Heart left ventricle (tissue), 16 donors: Measurements from ENCODE around the gene KHDC4. TPM values are rescaled to one million over a fixed set of nuclear protein-coding genes. Genes with fewer than 3 reads are reported as not detected.

Experiments used
- ATAC-seq, 4 donors: fragments of 200-7000 bp; cut with Tn5 transposase; one replicate each; pipeline ENCODE4 v1.9.1; 2020 to 2022; ENCODE audit warnings: moderate library complexity in 4 of 4, mild to moderate bottlenecking in 3 of 4, moderate number of reproducible peaks in 1 of 4
- DNase-seq, 5 donors: peaks; one replicate each; pipeline ENCODE4 v3.0.0-alpha.2; 2020
- H3K27ac ChIP-seq, 12 donors: fragments of 200-600 bp; sonication (generic) in 4 of 12; one replicate each; pipeline versions ENCODE4 v1.5.0 to v1.8.0; 2016 to 2022; ENCODE audit warnings: mild to moderate bottlenecking in 2 of 12
- H3K27me3 ChIP-seq, 9 donors: fragments of 200-600 bp; sonication (generic) in 2 of 9; one replicate each; pipeline versions ENCODE4 v1.5.1 to v1.8.0; 2016 to 2022; ENCODE audit warnings: mild to moderate bottlenecking in 3 of 9
- H3K36me3 ChIP-seq, 9 donors: fragments of 200-600 bp; sonication (generic) in 2 of 9; one replicate each; pipeline versions ENCODE4 v1.5.0 to v1.8.0; 2018 to 2022; ENCODE audit warnings: mild to moderate bottlenecking in 2 of 9
- H3K4me1 ChIP-seq, 12 donors: fragments of 200-600 bp; sonication (generic) in 4 of 12; one replicate each; pipeline versions ENCODE4 v1.5.0 to v1.8.0; 2016 to 2022; ENCODE audit warnings: mild to moderate bottlenecking in 3 of 12
- H3K4me3 ChIP-seq, 12 donors: fragments of 200-600 bp; sonication (generic) in 4 of 12; one replicate each; pipeline versions ENCODE4 v1.5.0 to v1.8.0; 2017 to 2022; ENCODE audit warnings: mild to moderate bottlenecking in 9 of 12, moderate library complexity in 4 of 12
- H3K9me3 ChIP-seq, 12 donors: fragments of 200-600 bp; sonication (generic) in 4 of 12; one replicate each; pipeline versions ENCODE4 v1.5.0 to v1.8.0; 2016 to 2022; ENCODE audit warnings: mild to moderate bottlenecking in 1 of 12
- CTCF ChIP-seq, 12 donors: fragments of 200-600 bp; sonication (generic) in 4 of 12; IDR thresholded peaks; one replicate each; pipeline versions ENCODE4 v1.5.0 to v1.8.0; 2018 to 2022; ENCODE audit warnings: antibody characterized with exemption in 12 of 12, mild to moderate bottlenecking in 5 of 12
- POLR2A ChIP-seq, 2 donors: fragments of 450-650 bp; IDR thresholded peaks; one replicate each; pipeline ENCODE4 v1.6.1; 2017; ENCODE audit warnings: antibody characterized with exemption in 2 of 2, mild to moderate bottlenecking in 2 of 2, moderate library complexity in 2 of 2
- WGBS, 4 donors: extraction: QIAGEN DNeasy Blood & Tissue Kit in 2 of 4; methylation state at CpG; one replicate each; pipeline versions ENCODE4 v1.1.5 to v1.1.7; 2013 to 2018; 5-methylcytosine and 5-hydroxymethylcytosine counted together
- intact Hi-C, 10 donors: fragments of 100-400 bp; cut with DNase I; formaldehyde crosslinking; loops; one replicate each; pipeline versions ENCODE4 v1.11.1 to v1.14.2; 2022
- polyA plus RNA-seq, 2 donors: library from polyadenylated mRNA; stranded (reverse); fragments of 200-250 nt; gene quantifications; one replicate each; pipeline ENCODE4 v1.2.3, GENCODE V29; 2013
- total RNA-seq, 9 donors: library from RNA; depleted of rRNA in 2 of 9; stranded (reverse); fragments of >200 nt in 2 of 9; fragmentation: NEBNext Ultra II Directional in 3 of 9; extraction: Animal tissue kit (Norgen Biotek cat#: 25700) in 3 of 9; gene quantifications; one replicate each; pipeline versions ENCODE4 v1.1.0 to v1.2.4, GENCODE V29; 2016 to 2023
- donor health status: ischemic (EF 13 %, LVEDD 7.1; RV severe dilation, severe dysfunction).
- donor health status: healthy with polysubstance abuse.
- donor health status: DM: no; HTN: yes; CAD: no.
- donor health status: DM: no; HTN: no; CAD: no.
- donor health status: ischemic (EF 25% LVEDD 6.9; RV normal size, moderate dysfunction).
- donor health status: ischemic (EF 25% LVEDD 5.7; RV mildly dilated, moderate dysfunction).
- donor health status: healthy.
- donor health status: DM: yes; HTN: yes; CAD: no.
- donor health status: ischemic (EF 35%, LVEDD 5.7; RV mildly dilated, moderate dysfunction).
- donor health status: nonischemic (EF 11% LVEDD 7.7; RV severe dilation, severe dysfunction).
- donor health status: DM: yes; HTN: yes; CAD: no.
- donor health status: PGD.
- donor health status: ischemic (EF 29% LVEDD 5.4; RV normal size, mild dysfunction).
- donor health status: nonischemic (EF 23%, LVEDD 6.1; RV moderate dilation, normal function).

The KHDC4 gene
- total and polyA plus RNA-seq, 11 donors = 16.9 to 28.0 (median 21.8) TPM

GRCh38 chr1:155968670-155969069 is 34.5 kb upstream of the KHDC4 start:
- DNase-seq (peak in 4 of 5 donors; percentile 55 to 82 (median 64)), ATAC-seq (peak in 3 of 4 donors; percentile 7 to 19 (median 12))
- Histone ChIP-seq H3K4me1 (peaks cover 19 to 92% (median 80%) of the 10 kb centered on the region in 12 donors), H3K27me3 (no peaks in the 10 kb centered on the region), H3K27ac (peak overlapping the region; percentile 68 to 100 (median 90)), H3K36me3 (peaks cover 4 to 81% (median 54%) of the 10 kb centered on the region in 9 donors), H3K9me3 (no peaks in the 10 kb centered on the region), H3K4me3 (peak overlapping the region in 6 of 12 donors; percentile 15 to 36 (median 19))
- WGBS, 4 donors = 16 to 42% (median 28%) methylated on average over 3 of the region's 3 CpGs
- intact Hi-C loops = no loop called here
- no peak for TF ChIP-seq CTCF (IDR thresholded peaks at IDR 0.05)
- no peak for TF ChIP-seq POLR2A (IDR thresholded peaks at IDR 0.05)

GRCh38 chr1:155968051-155968400 is 33.8 kb upstream of the KHDC4 start:
- intact Hi-C loops = no loop called here
- no peak for ATAC-seq
- H3K4me3 ChIP-seq = peak overlapping the region in 8 of 12 donors; percentile 15 to 36 (median 20)

GRCh38 chr1:155967341-155968050 is 33.3 kb upstream of the KHDC4 start:
- TF ChIP-seq CTCF (IDR thresholded peaks at IDR 0.05) (no peak), POLR2A (IDR thresholded peaks at IDR 0.05) (no peak)
- intact Hi-C loops = no loop called here
- H3K27me3 ChIP-seq = no peaks in the 10 kb centered on the region
- no peaks in the 10 kb centered on the region for H3K9me3 ChIP-seq
- H3K36me3 ChIP-seq = peaks cover 4 to 86% (median 62%) of the 10 kb centered on the region in 9 donors
- peaks cover 25 to 92% (median 78%) of the 10 kb centered on the region in 12 donors for H3K4me1 ChIP-seq
- H3K27ac ChIP-seq = peak overlapping the region; percentile 68 to 100 (median 90)
- peak overlapping the region in 8 of 12 donors; percentile 15 to 36 (median 20) for H3K4me3 ChIP-seq
- 11 to 19% (median 15%) methylated on average over 13 of the region's 13 CpGs for WGBS, 4 donors
- peak; percentile 30 to 71 (median 47) for ATAC-seq
- peak in 4 of 5 donors; percentile 61 to 76 (median 74) for DNase-seq

More at GRCh38 chr1:155968051-155968400, 33.8 kb upstream of the KHDC4 start:
- no peaks in the 10 kb centered on the region for H3K27me3 ChIP-seq
- WGBS, 4 donors = 46 to 54% (median 49%) methylated on average over 7 of the region's 7 CpGs
- TF ChIP-seq POLR2A (IDR thresholded peaks at IDR 0.05) (no peak), CTCF (IDR thresholded peaks at IDR 0.05) (no peak)
- H3K27ac ChIP-seq = peak overlapping the region; percentile 68 to 100 (median 90)
- peaks cover 4 to 84% (median 61%) of the 10 kb centered on the region in 9 donors for H3K36me3 ChIP-seq
- no peaks in the 10 kb centered on the region for H3K9me3 ChIP-seq
- peaks cover 20 to 92% (median 78%) of the 10 kb centered on the region in 12 donors for H3K4me1 ChIP-seq
- no peak for DNase-seq

DNA sequence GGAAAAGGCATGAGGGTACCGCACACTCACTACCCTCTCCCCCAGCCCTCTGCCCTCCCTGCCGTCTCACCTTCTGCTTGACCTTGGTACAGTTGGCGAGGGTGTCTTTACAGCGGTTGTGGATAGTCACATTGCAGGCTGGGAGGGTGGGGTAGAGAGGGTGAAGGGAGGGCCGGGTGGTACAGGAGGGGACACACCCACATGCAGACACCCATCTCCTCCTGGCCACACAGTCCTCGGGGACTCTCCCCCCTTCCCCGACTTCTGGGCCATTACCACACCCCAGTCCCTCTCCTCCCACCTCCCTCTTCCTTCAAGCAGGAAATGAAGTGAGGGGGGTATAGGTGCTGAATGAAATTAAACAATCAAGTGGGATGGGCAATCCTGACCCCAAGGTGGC is 32.5 kb upstream of the KHDC4 start:
- 20 to 41% (median 28%) methylated on average over 6 to 7 of the region's 7 CpGs for WGBS, 4 donors
- Histone ChIP-seq H3K4me3 (peak overlapping the region in 1 of 12 donors; percentile 21), H3K4me1 (peaks cover 27 to 92% (median 79%) of the 10 kb centered on the region in 12 donors), H3K9me3 (no peaks in the 10 kb centered on the region), H3K27ac (peak overlapping the region; percentile 68 to 100 (median 90)), H3K27me3 (no peaks in the 10 kb centered on the region), H3K36me3 (peaks cover 4 to 86% (median 69%) of the 10 kb centered on the region in 9 donors)
- ATAC-seq = peak; percentile 19 to 47 (median 32)
- TF ChIP-seq POLR2A (IDR thresholded peaks at IDR 0.05) = no peak
- TF ChIP-seq CTCF (IDR thresholded peaks at IDR 0.05) = no peak
- intact Hi-C loops = loop anchor here in 1 of 10 donors (1.0 kb wide), 1 partner anchor 12 kb away; the partner anchor contains the start of gene ARHGEF2
- DNase-seq = peak in 1 of 5 donors; percentile 44
